Measurements from ENCODE around the gene SEC24B.

DNA sequence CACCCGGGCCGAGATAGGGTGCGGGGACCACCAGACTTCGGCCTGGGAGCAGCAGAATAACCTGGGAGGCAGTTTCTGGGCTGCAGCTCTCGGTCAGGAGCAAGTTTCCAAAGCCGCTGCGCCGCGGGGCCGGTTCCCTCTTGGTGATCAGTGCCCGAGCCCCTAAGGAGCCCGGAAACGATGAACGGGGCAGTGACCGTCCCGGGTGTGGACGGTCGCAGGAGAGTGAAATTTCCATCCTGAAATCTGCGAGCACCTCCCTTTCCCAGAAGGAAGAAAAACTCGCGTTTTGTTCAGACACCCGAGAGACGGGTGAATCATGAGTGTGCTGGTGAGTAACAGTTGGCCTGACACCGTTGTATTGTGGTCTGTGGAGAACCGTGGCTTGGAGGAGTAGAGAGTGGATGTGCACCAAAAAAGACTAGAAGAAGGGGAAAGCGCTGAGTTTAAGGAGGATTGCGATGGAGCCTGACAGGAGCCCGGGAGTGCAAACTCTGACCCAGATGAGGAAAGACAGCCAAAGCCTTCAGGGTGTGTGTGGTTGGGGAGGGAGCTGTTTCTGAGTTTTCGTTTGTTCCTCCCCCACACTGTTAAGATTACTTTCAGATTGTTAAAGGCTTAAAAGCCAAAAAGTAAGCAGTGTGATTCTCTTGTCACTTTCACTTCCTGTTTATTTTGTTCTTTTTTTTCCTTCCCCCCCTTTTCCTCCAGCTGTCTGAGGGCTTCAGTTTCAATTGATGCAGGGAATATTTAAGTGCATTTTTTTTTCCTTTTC is 127.3 kb downstream of the SEC24B start:
- no peak for TF ChIP-seq ZNF274 (IDR thresholded peaks at IDR 0.05; ENCODE audit: low read depth, low read length)
- TF ChIP-seq SUZ12 (IDR thresholded peaks at IDR 0.05; ENCODE audit: extremely low read depth, insufficient read depth, insufficient read length), result no peak
- no peak for TF ChIP-seq YY1 (IDR thresholded peaks at IDR 0.05; ENCODE audit: insufficient read depth, insufficient read length)
